WTC11 (cell line): ENCODE measurements around the gene TMEM253. TPM values are rescaled to one million over a fixed set of nuclear protein-coding genes. Genes with fewer than 3 reads are reported as not detected.

Experiments
- ARID4B ChIP-seq: sonication (generic); formaldehyde crosslinking; IDR thresholded peaks from 2 replicates; pipeline ENCODE4 v1.8.0; 2023; ENCODE audit warnings: missing genetic modification reagents, mild to moderate bottlenecking, borderline replicate concordance
- ATF1 ChIP-seq: sonication (generic); formaldehyde crosslinking; IDR thresholded peaks from 2 replicates; pipeline ENCODE4 v1.8.1; 2023; ENCODE audit warnings: mild to moderate bottlenecking, moderate library complexity, missing genetic modification reagents
- ATF2 ChIP-seq: sonication (generic); formaldehyde crosslinking; IDR thresholded peaks from 2 replicates; pipeline ENCODE4 v1.8.1; 2022; ENCODE audit warnings: low read depth, missing genetic modification reagents, borderline replicate concordance
- CREM ChIP-seq: sonication (generic); formaldehyde crosslinking; IDR thresholded peaks from 2 replicates; pipeline ENCODE4 v1.8.1; 2022; ENCODE audit warnings: mild to moderate bottlenecking, missing genetic modification reagents, moderate library complexity
- E2F5 ChIP-seq: sonication (generic); formaldehyde crosslinking; IDR thresholded peaks from 2 replicates; pipeline ENCODE4 v1.8.1; 2022; ENCODE audit warnings: mild to moderate bottlenecking, moderate library complexity, missing genetic modification reagents
- FOXJ3 ChIP-seq: sonication (generic); formaldehyde crosslinking; IDR thresholded peaks from 2 replicates; pipeline ENCODE4 v1.9.0; 2021; ENCODE audit warnings: missing genetic modification reagents, mild to moderate bottlenecking, borderline replicate concordance
- FOXK1 ChIP-seq: sonication (generic); formaldehyde crosslinking; IDR thresholded peaks from 2 replicates; pipeline ENCODE4 v1.8.0; 2022; ENCODE audit warnings: mild to moderate bottlenecking, moderate library complexity, missing genetic modification reagents
- GABPB1 ChIP-seq: sonication (generic); formaldehyde crosslinking; IDR thresholded peaks from 2 replicates; pipeline ENCODE4 v1.8.1; 2023; ENCODE audit warnings: mild to moderate bottlenecking, missing genetic modification reagents
- HMGXB4 ChIP-seq: sonication (generic); formaldehyde crosslinking; IDR thresholded peaks from 2 replicates; pipeline ENCODE4 v1.8.1; 2023; ENCODE audit warnings: mild to moderate bottlenecking, moderate library complexity, missing genetic modification reagents
- MAX ChIP-seq: sonication (generic); formaldehyde crosslinking; IDR thresholded peaks from 2 replicates; pipeline ENCODE4 v1.8.0; 2022; ENCODE audit warnings: mild to moderate bottlenecking, missing genetic modification reagents
- NFE2L1 ChIP-seq: sonication (generic); formaldehyde crosslinking; IDR thresholded peaks from 2 replicates; pipeline ENCODE4 v1.8.1; 2023; ENCODE audit warnings: missing genetic modification reagents
- NR1H2 ChIP-seq: sonication (generic); formaldehyde crosslinking; IDR thresholded peaks from 2 replicates; pipeline ENCODE4 v1.9.0; 2021; ENCODE audit warnings: mild to moderate bottlenecking, moderate library complexity, missing genetic modification reagents
- OVOL2 ChIP-seq: fragments of 250-450 bp; sonication (Bioruptor Pico); IDR thresholded peaks from 2 replicates; pipeline ENCODE4 v1.9.0; 2021; ENCODE audit warnings: mild to moderate bottlenecking, borderline replicate concordance
- RELA ChIP-seq: sonication (generic); formaldehyde crosslinking; IDR thresholded peaks from 2 replicates; pipeline ENCODE4 v1.8.1; 2022; ENCODE audit warnings: missing genetic modification reagents, mild to moderate bottlenecking, borderline replicate concordance
- SMAD4 ChIP-seq: sonication (generic); formaldehyde crosslinking; IDR thresholded peaks from 2 replicates; pipeline ENCODE4 v1.8.0; 2022; ENCODE audit warnings: mild to moderate bottlenecking, missing genetic modification reagents
- SP1 ChIP-seq: sonication (generic); formaldehyde crosslinking; conservative IDR thresholded peaks from 2 replicates; pipeline ENCODE4 v1.8.1; 2022; ENCODE audit warnings: missing genetic modification reagents
- TEAD1 ChIP-seq: sonication (generic); formaldehyde crosslinking; IDR thresholded peaks from 2 replicates; pipeline ENCODE4 v1.8.0; 2022; ENCODE audit warnings: mild to moderate bottlenecking, missing genetic modification reagents
- ZNF138 ChIP-seq: sonication (generic); formaldehyde crosslinking; conservative IDR thresholded peaks from 2 replicates; pipeline ENCODE4 v1.8.1; 2022; ENCODE audit warnings: mild to moderate bottlenecking, moderate library complexity, missing genetic modification reagents
- ZNF232 ChIP-seq: sonication (generic); formaldehyde crosslinking; IDR thresholded peaks from 2 replicates; pipeline ENCODE4 v1.8.0; 2022; ENCODE audit warnings: mild to moderate bottlenecking, missing genetic modification reagents
- ZNF317 ChIP-seq: sonication (generic); formaldehyde crosslinking; IDR thresholded peaks from 2 replicates; pipeline ENCODE4 v1.8.1; 2023; ENCODE audit warnings: low read depth, mild to moderate bottlenecking, moderate library complexity, missing genetic modification reagents, borderline replicate concordance
- ZNF396 ChIP-seq: fragments of 250-450 bp; sonication (Bioruptor Pico); IDR thresholded peaks from 2 replicates; pipeline ENCODE4 v1.8.0; 2021; ENCODE audit warnings: mild to moderate bottlenecking, moderate library complexity, borderline replicate concordance
- ZNF416 ChIP-seq: fragments of 250-450 bp; sonication (Bioruptor Pico); IDR thresholded peaks from 2 replicates; pipeline ENCODE4 v1.9.0; 2021; ENCODE audit warnings: mild to moderate bottlenecking, inconsistent platforms
- ZNF671 ChIP-seq: fragments of 250-450 bp; sonication (Bioruptor Pico); IDR thresholded peaks from 2 replicates; pipeline ENCODE4 v1.8.0; 2021; ENCODE audit warnings: mild to moderate bottlenecking
- total RNA-seq: library from RNA; stranded (reverse); gene quantifications from 3 replicates; pipeline ENCODE4 v1.2.3, GENCODE V29; 2021
- TF ChIP-seq, protein P1 (sequence below): fragments of 200-600 bp; IDR thresholded peaks from 2 replicates; pipeline ENCODE4 v1.8.0; 2022; ENCODE audit warnings: antibody characterized with exemption
- TF ChIP-seq, protein P2 (sequence below): sonication (generic); formaldehyde crosslinking; conservative IDR thresholded peaks from 2 replicates; pipeline ENCODE4 v1.8.1; 2022; ENCODE audit warnings: mild to moderate bottlenecking, missing genetic modification reagents

The TMEM253 gene
- total RNA-seq, 1 experiment from 2014 or later, result 1.7 TPM

DNA sequence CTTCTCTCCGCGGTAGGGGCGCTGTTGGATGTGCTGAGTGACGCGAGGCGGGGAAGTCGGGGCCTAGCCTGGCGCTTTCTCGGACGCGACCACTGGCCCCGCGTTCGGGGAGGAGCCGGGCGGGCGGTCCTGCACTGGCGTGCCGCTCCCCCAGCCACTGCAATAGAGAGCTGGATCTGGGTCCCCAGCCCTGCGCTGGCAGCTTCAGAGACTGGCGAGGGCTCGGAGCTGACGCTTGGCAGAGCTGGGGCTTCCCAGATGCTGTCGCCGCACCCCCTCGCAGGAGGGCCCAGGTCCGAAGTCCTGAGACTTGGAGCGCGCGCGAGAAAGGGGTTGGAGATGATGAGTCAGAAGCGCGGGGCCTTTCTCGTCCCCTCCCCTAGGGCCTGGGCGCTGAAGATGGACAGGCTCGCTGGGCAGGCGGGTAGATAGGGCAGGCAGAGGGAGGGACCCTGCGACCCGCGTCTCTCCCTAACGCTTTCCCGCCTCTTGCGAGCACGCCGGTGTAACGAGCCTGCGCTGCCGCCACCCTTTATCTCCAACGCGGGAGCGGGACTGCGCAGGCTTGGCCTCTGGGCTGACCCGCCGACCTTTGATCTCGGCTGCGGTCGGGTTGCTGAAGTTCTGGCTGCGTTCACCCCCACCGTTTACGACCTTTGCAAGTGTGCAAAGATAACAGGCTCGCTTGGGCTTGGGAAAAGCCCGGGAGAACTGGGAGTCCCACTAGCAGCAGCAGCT is 3.0 kb downstream of the TMEM253 start (continued):
- TF ChIP-seq HMGXB4 (no peak; the same call in 1 of the 2 replicates), FOXK1 (peak; percentile 18; the same call in 1 of the 2 replicates), ZNF232 (CRISPR knock-in tag) (peak; percentile 28; the same call in 1 of the 2 replicates), ZNF317 (CRISPR knock-in tag) (no peak), ZNF416 (0 out of 2 replicates have a peak, but pooled peaks have one; percentile 51), ZNF671 (CRISPR knock-in tag) (no peak; the same call in 1 of the 2 replicates), MAX (no peak; the same call in 1 of the 2 replicates), ZNF396 (CRISPR knock-in tag) (no peak), ATF2 (CRISPR knock-in tag) (no peak), ATF1 (CRISPR knock-in tag) (no peak), NR1H2 (CRISPR knock-in tag) (no peak), RELA (peak; percentile 28; the same call in 1 of the 2 replicates), SP1 (peak; percentile 37), GABPB1 (CRISPR knock-in tag) (peak; percentile 56; the same call in 1 of the 2 replicates), NFE2L1 (peak; percentile 93), FOXJ3 (CRISPR knock-in tag) (no peak), OVOL2 (CRISPR knock-in tag) (no peak), TEAD1 (CRISPR knock-in tag) (peak; percentile 32), ARID4B (CRISPR knock-in tag) (peak; percentile 27; the same call in 1 of the 2 replicates), E2F5 (CRISPR knock-in tag) (peak; percentile 65), CREM (CRISPR knock-in tag) (0 out of 2 replicates have a peak, but pooled peaks have one; percentile 34), SMAD4 (no peak), ZNF138 (CRISPR knock-in tag) (no peak)
- TF ChIP-seq, protein P1, sequence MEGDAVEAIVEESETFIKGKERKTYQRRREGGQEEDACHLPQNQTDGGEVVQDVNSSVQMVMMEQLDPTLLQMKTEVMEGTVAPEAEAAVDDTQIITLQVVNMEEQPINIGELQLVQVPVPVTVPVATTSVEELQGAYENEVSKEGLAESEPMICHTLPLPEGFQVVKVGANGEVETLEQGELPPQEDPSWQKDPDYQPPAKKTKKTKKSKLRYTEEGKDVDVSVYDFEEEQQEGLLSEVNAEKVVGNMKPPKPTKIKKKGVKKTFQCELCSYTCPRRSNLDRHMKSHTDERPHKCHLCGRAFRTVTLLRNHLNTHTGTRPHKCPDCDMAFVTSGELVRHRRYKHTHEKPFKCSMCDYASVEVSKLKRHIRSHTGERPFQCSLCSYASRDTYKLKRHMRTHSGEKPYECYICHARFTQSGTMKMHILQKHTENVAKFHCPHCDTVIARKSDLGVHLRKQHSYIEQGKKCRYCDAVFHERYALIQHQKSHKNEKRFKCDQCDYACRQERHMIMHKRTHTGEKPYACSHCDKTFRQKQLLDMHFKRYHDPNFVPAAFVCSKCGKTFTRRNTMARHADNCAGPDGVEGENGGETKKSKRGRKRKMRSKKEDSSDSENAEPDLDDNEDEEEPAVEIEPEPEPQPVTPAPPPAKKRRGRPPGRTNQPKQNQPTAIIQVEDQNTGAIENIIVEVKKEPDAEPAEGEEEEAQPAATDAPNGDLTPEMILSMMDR, result peak; percentile 24; the same call in 1 of the 2 replicates
- TF ChIP-seq, protein P2, sequence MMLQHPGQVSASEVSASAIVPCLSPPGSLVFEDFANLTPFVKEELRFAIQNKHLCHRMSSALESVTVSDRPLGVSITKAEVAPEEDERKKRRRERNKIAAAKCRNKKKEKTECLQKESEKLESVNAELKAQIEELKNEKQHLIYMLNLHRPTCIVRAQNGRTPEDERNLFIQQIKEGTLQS (CRISPR knock-in tag), result no peak
